OCI-LY7 (cell line): ENCODE measurements around the gene NANP. TPM values are rescaled to one million over a fixed set of nuclear protein-coding genes. Genes with fewer than 3 reads are reported as not detected.

ENCODE experiments used
- BruUV-seq: library from RNA; stranded (reverse); fragments of 400-500 nt; replicated peaks from 2 replicates; lab custom pipeline; 2021; lab: Mats Ljungman, UMichigan
- CTCF ChIA-PET: fragments of 300-600 bp; sonication (Branson Sonifier 250); formaldehyde crosslinking; loops from one replicate; lab custom pipeline; 2022; ENCODE audit warnings: antibody characterized with exemption; ENCODE audit not compliant: unreplicated experiment; lab: Charles Lee
- POLR2A ChIA-PET: fragments of 300-600 bp; sonication (Branson Sonifier 250); formaldehyde crosslinking; loops from one replicate; lab custom pipeline; 2022; ENCODE audit warnings: antibody characterized with exemption; lab: Charles Lee
- DNase-seq: peaks from one replicate; pipeline ENCODE4 v3.0.0-alpha.2; 2015; ENCODE audit warnings: low spot score
- H2AFZ ChIP-seq: fragments of 200-600 bp; sonication (generic), shearing (Covaris generic); 2 replicates; pipeline ENCODE4 v1.6.1; 2014; ENCODE audit warnings: mild to moderate bottlenecking, antibody characterized with exemption, low read length, moderate library complexity
- H3K27ac ChIP-seq: fragments of 200-600 bp; sonication (generic); 2 replicates; pipeline ENCODE4 v1.5.1; 2014; ENCODE audit warnings: mixed run types, low read depth, mild to moderate bottlenecking, moderate library complexity, low read length, inconsistent platforms; ENCODE audit not compliant: poor library complexity, severe bottlenecking
- H3K36me3 ChIP-seq: fragments of 200-600 bp; sonication (generic); 2 replicates; pipeline ENCODE4 v1.6.1; 2014; ENCODE audit warnings: mild to moderate bottlenecking, antibody characterized with exemption, low read length, moderate library complexity, mixed read lengths; ENCODE audit not compliant: insufficient read depth
- H3K4me1 ChIP-seq: fragments of 200-600 bp; sonication (generic); 2 replicates; pipeline ENCODE4 v1.5.1; 2014; ENCODE audit warnings: mild to moderate bottlenecking, low read length; ENCODE audit not compliant: insufficient read depth, poor library complexity, severe bottlenecking
- H3K4me2 ChIP-seq: fragments of 200-600 bp; sonication (generic); 2 replicates; pipeline ENCODE4 v1.6.1; 2014; ENCODE audit warnings: mild to moderate bottlenecking, low read length
- H3K4me3 ChIP-seq: fragments of 200-600 bp; sonication (generic); 2 replicates; pipeline ENCODE4 v1.5.1; 2014; ENCODE audit warnings: mild to moderate bottlenecking, low read depth, low read length; ENCODE audit not compliant: poor library complexity, severe bottlenecking
- H3K79me2 ChIP-seq: fragments of 200-600 bp; sonication (generic); 2 replicates; pipeline ENCODE4 v1.6.1; 2016; ENCODE audit warnings: low read depth, mild to moderate bottlenecking, low read length, moderate library complexity, mixed read lengths; ENCODE audit not compliant: insufficient read depth
- H3K9me2 ChIP-seq: fragments of 200-600 bp; sonication (generic); 2 replicates; pipeline ENCODE4 v1.6.1; 2016; ENCODE audit warnings: mild to moderate bottlenecking, low read length, mixed read lengths; ENCODE audit not compliant: insufficient read depth
- H3K9me3 ChIP-seq: fragments of 200-600 bp; sonication (generic); 2 replicates; pipeline ENCODE4 v1.6.1; 2014; ENCODE audit warnings: mild to moderate bottlenecking, mixed run types, low read length, mixed read lengths
- H4K20me1 ChIP-seq: fragments of 200-600 bp; sonication (generic); 2 replicates; pipeline ENCODE4 v1.6.1; 2014; ENCODE audit warnings: mild to moderate bottlenecking, antibody characterized with exemption, low read length, moderate library complexity, mixed read lengths; ENCODE audit not compliant: insufficient read depth
- CTCF ChIP-seq: fragments of 200-600 bp; sonication (generic); conservative IDR thresholded peaks from 2 replicates; pipeline ENCODE4 v1.5.1; 2014; ENCODE audit warnings: mild to moderate bottlenecking, antibody characterized with exemption, low read length, moderate library complexity, mixed read lengths
- EZH2phosphoT487 ChIP-seq: fragments of 200-600 bp; sonication (generic); IDR thresholded peaks from 2 replicates; pipeline ENCODE4 v1.6.1; 2018; ENCODE audit warnings: low read depth, borderline replicate concordance, mild to moderate bottlenecking, mixed run types, antibody characterized with exemption, low read length, moderate library complexity, mixed read lengths
- intact Hi-C: fragments of 100-400 bp; cut with micrococcal nuclease; formaldehyde crosslinking; loops from one replicate; pipeline ENCODE4 v1.10.0; 2022; ENCODE audit not compliant: unreplicated experiment
- total RNA-seq, 2 experiments: library from RNA; depleted of rRNA in 1 of 2; stranded (reverse); fragments of >200 nt in 1 of 2; shearing (Covaris generic) in 1 of 2; gene quantifications; 2 replicates each; pipeline ENCODE4 v1.2.3, GENCODE V29; 2014 to 2022

Gene NANP
- total RNA-seq, 2 experiments from 2014 or later, result 1.0 to 3.2 TPM

- intact Hi-C loops, result no loop called here
- H3K4me1 ChIP-seq, result no peaks in the 10 kb centered on the region
- H4K20me1 ChIP-seq, result no peaks in the 10 kb centered on the region
- H3K36me3 ChIP-seq, result no peaks in the 10 kb centered on the region
- H3K4me3 ChIP-seq, result no peak overlapping the region
- no peaks in the 10 kb centered on the region for H3K9me3 ChIP-seq
- POLR2A ChIA-PET, result interaction anchor here (0.8 kb wide), 1 partner anchor 45 kb away, joined by 3 read pairs; no protein-coding TSS in a partner anchor
- CTCF ChIA-PET, result no interaction called here
- H3K9me2 ChIP-seq, result no peaks in the 10 kb centered on the region
- H3K4me2 ChIP-seq, result no peak overlapping the region
- no peak for DNase-seq
- no TSS peak for BruUV-seq
- no peaks in the 10 kb centered on the region for H3K79me2 ChIP-seq
- TF ChIP-seq EZH2phosphoT487 (no peak), CTCF (no peak)
- no peak overlapping the region for H2AFZ ChIP-seq
- no peak overlapping the region for H3K27ac ChIP-seq
Observed at GRCh38 chr20:25574411-25574810, 49.4 kb downstream of the NANP start.

GRCh38 chr20:25573288-25574251 lies 50.2 kb downstream of the NANP start:
- no peaks in the 10 kb centered on the region for H3K9me3 ChIP-seq
- H4K20me1 ChIP-seq, result no peaks in the 10 kb centered on the region
- H3K79me2 ChIP-seq, result no peaks in the 10 kb centered on the region
- DNase-seq, result no peak
- no peak overlapping the region for H2AFZ ChIP-seq
- no peaks in the 10 kb centered on the region for H3K9me2 ChIP-seq
- BruUV-seq, result no TSS peak
- TF ChIP-seq EZH2phosphoT487 (no peak), CTCF (no peak)
- no peaks in the 10 kb centered on the region for H3K4me1 ChIP-seq
- no peaks in the 10 kb centered on the region for H3K36me3 ChIP-seq
- intact Hi-C loops, result no loop called here
- POLR2A ChIA-PET, result no interaction called here
- CTCF ChIA-PET, result no interaction called here
- no peak overlapping the region for H3K4me3 ChIP-seq
- H3K4me2 ChIP-seq, result no peak overlapping the region
- no peak overlapping the region for H3K27ac ChIP-seq

- Histone ChIP-seq H3K27ac (no peak overlapping the region), H2AFZ (no peak overlapping the region), H3K4me2 (no peak overlapping the region), H3K36me3 (no peaks in the 10 kb centered on the region), H3K9me3 (no peaks in the 10 kb centered on the region), H3K4me1 (no peaks in the 10 kb centered on the region), H4K20me1 (no peaks in the 10 kb centered on the region), H3K9me2 (no peaks in the 10 kb centered on the region), H3K79me2 (no peaks in the 10 kb centered on the region), H3K4me3 (no peak overlapping the region)
- BruUV-seq, result no TSS peak
- TF ChIP-seq EZH2phosphoT487, result no peak
- no peak for TF ChIP-seq CTCF
- POLR2A ChIA-PET, result interaction anchor here (0.6 to 0.7 kb wide), 2 partner anchors 53 to 1802 kb away, joined by 4 to 7 read pairs; no protein-coding TSS in a partner anchor
- CTCF ChIA-PET, result no interaction called here
- no peak for DNase-seq
- intact Hi-C loops, result no loop called here
Observed at GRCh38 chr20:25571817-25572216, 52.0 kb downstream of the NANP start.
